Ovary (tissue), 9 donors: ENCODE measurements around the gene CRADD. TPM values are rescaled to one million over a fixed set of nuclear protein-coding genes. Genes with fewer than 3 reads are reported as not detected.

Experiments used
- DNase-seq, 5 donors: peaks; one replicate each; pipeline ENCODE4 v3.0.0-alpha.2; 2019 to 2020
- H3K27ac ChIP-seq, 2 donors: fragments of 200-600 bp; one replicate each; pipeline versions ENCODE4 v1.5.1 to v1.8.0; 2019 to 2022
- H3K27me3 ChIP-seq: fragments of 200-600 bp; one replicate; pipeline ENCODE4 v1.8.0; 2022
- H3K36me3 ChIP-seq: fragments of 200-600 bp; sonication (generic); one replicate; pipeline ENCODE4 v1.5.1; 2019
- H3K4me1 ChIP-seq: one replicate; pipeline ENCODE4 v1.8.1; 2013; ENCODE audit warnings: mild to moderate bottlenecking, moderate library complexity; ENCODE audit not compliant: insufficient read depth
- H3K4me3 ChIP-seq: fragments of 200-600 bp; sonication (generic); one replicate; pipeline ENCODE4 v1.5.1; 2017
- H3K9me3 ChIP-seq, 2 donors: fragments of 200-600 bp in 1 of 2; sonication (generic) in 1 of 2; one replicate each; pipeline versions ENCODE4 v1.5.1 to v1.8.1; 2013 to 2019; ENCODE audit warnings: mild to moderate bottlenecking in 1 of 2, moderate library complexity in 1 of 2
- CTCF ChIP-seq, 3 donors: fragments of 450-650 bp in 2 of 3; fragments of 200-600 bp in 1 of 3; IDR thresholded peaks; one replicate each; pipeline versions ENCODE4 v1.5.1 to v1.8.0; 2016 to 2022; ENCODE audit warnings: antibody characterized with exemption in 3 of 3, mild to moderate bottlenecking in 1 of 3
- EP300 ChIP-seq: sonication (generic); formaldehyde crosslinking; IDR thresholded peaks from one replicate; pipeline ENCODE4 v1.6.1; 2017; ENCODE audit warnings: antibody characterized with exemption
- POLR2A ChIP-seq: fragments of 450-650 bp; IDR thresholded peaks from one replicate; pipeline ENCODE4 v1.6.1; 2017; ENCODE audit warnings: antibody characterized with exemption, mild to moderate bottlenecking, moderate library complexity
- WGBS, 3 donors: extraction: QIAGEN DNeasy Blood & Tissue Kit in 1 of 3; methylation state at CpG; one replicate each; pipeline versions ENCODE4 v1.1.5 to v1.1.7; 2013 to 2017; 5-methylcytosine and 5-hydroxymethylcytosine counted together
- intact Hi-C, 4 donors: fragments of 100-400 bp; cut with DNase I; formaldehyde crosslinking; loops; one replicate each; pipeline versions ENCODE4 v1.11.0 to v1.15.1; 2022 to 2023
- polyA plus RNA-seq, 2 donors: library from polyadenylated mRNA; stranded (reverse); fragments of 200-250 nt in 1 of 2; fragments of 350-450 nt in 1 of 2; fragmentation: Illumina TruSeq in 1 of 2; extraction: RNeasy Lipid Tissue Mini Kit (QIAGEN cat#74804) in 1 of 2; gene quantifications; one replicate each; pipeline ENCODE4 v1.2.3, GENCODE V29; 2013 to 2014
- total RNA-seq, 7 donors: library from RNA; depleted of rRNA in 2 of 7; stranded (reverse); fragments of >200 nt in 2 of 7; fragmentation: NEBNext Ultra II Directional in 3 of 7; extraction: Animal tissue kit (Norgen Biotek cat#: 25700) in 3 of 7; gene quantifications; one replicate each; pipeline versions ENCODE4 v1.1.0 to v1.2.4, GENCODE V29; 2016 to 2023
- donor health status: DM: no; HTN: no; CAD: no; lungs with moderate emphysema.
- donor health status: DM: no; HTN: no; CAD: no.
- donor health status: Bipolar disorder and iron deficiency.
- donor health status: DM: yes; HTN: yes; CAD: no.
- donor health status: DM: no; HTN: no; CAD: no.
- donor health status: DM: yes; HTN: yes; CAD: no.

CRADD gene
- total and polyA plus RNA-seq, 9 donors: 11.4 to 67.8 (median 16.9) TPM

GRCh38 chr12:93682846-93683261 is 5.7 kb downstream of the CRADD start:
- WGBS, 3 donors: 11 to 27% (median 15%) methylated on average over 5 of the region's 5 CpGs
- peak overlapping the region in 1 of 2 donors; percentile 58 for H3K27ac ChIP-seq

DNA sequence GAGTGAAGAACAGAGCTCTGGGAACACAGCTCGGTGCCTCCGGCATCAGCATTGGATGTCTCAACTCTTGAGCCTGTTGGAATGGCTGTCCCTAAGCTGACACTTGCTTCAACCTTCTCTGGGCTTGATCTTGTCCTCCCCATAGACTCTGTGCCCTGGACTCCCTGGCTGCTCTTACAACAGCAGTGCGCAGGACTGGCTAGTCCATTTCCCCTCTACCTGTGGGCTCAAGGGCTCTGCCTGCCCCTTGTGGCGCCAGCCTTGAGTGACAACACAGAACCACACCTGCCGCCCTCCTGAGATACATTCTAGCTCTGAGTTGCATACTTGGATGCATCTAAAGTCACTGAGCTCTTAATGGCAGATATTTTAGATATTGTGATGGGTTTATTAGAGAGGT is 6.2 kb downstream of the CRADD start:
- no peak for DNase-seq
- Histone ChIP-seq H3K36me3 (no peaks in the 10 kb centered on the region), H3K27ac (peak overlapping the region in 1 of 2 donors; percentile 58), H3K4me3 (no peak overlapping the region), H3K27me3 (no peaks in the 10 kb centered on the region), H3K4me1 (peaks cover 14% of the 10 kb centered on the region), H3K9me3 (no peaks in the 10 kb centered on the region)
- intact Hi-C loops: loop anchor here in 3 of 4 donors (10.0 kb wide), 2 partner anchors 51 to 61 kb away; no protein-coding TSS in a partner anchor
- 73 to 79% (median 79%) methylated on average over 5 of the region's 5 CpGs for WGBS, 3 donors
- TF ChIP-seq CTCF (IDR thresholded peaks at IDR 0.05) (no peak), EP300 (no peak), POLR2A (no peak)

More at GRCh38 chr12:93682846-93683261, 5.7 kb downstream of the CRADD start:
- H3K4me1 ChIP-seq: peaks cover 15% of the 10 kb centered on the region
- TF ChIP-seq EP300 (no peak), POLR2A (no peak), CTCF (IDR thresholded peaks at IDR 0.05) (no peak)
- peak; percentile 33 to 67 (median 35) for DNase-seq
- no peaks in the 10 kb centered on the region for H3K27me3 ChIP-seq
- H3K4me3 ChIP-seq: no peak overlapping the region
- no peaks in the 10 kb centered on the region for H3K9me3 ChIP-seq
- no peaks in the 10 kb centered on the region for H3K36me3 ChIP-seq
- intact Hi-C loops: loop anchor here in 3 of 4 donors (10.0 kb wide), 2 partner anchors 52 to 62 kb away; no protein-coding TSS in a partner anchor

DNA sequence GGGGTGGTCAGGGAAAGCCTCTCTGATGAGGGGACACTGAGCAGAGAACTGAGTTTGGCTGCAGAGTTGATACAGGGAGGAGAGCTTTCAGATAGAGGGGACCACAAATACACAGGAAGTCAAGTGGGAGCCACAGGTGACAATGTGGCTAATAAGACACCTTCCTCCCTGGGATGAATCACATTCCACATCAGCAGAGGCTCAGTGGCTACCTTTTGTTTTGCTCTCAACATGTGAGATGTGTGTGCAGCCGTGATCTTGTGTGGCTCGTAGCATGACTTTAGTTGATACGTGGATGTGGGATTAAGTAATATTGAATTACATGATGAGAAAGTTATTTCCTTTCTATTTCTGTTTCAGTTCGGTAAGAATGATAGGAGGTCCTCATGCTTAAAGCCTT is 7.5 kb downstream of the CRADD start:
- no peak overlapping the region for H3K27ac ChIP-seq

DNA sequence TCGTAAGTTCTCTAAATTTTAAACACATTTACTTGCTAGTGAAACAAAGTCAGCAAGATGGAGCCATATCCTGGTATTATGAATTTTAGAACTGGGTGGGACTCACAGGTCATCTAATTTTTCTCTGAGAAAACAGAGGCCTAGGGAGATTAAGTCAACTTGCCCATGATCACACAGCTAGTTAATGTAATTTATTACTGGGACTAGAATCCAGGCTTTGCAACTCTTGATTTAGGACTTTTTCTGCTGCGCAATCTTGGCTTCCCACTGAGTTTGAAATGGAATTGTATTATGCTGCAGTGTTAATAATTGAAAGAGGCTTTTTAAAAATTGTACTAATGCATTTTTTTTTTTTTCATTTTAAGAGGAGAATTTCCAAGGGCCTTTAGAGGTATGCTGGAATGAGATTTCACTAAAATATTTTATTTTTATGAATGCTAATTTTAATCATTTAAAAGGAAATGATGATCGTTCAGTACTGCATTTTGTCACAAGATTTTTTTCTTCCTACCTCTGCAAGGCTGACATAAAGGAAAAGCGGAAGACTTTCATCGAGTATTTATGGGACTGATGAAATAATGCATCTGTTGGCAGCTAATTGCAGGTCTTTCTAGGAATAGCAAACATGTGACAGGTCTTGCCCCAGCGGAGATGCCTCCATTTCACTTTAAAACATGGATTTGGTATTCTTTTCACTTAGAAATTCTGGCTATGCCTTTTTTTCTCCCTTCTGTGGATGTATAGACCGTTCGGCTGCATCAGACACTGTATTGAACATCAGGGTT is 9.6 kb downstream of the CRADD start:
- Histone ChIP-seq H3K4me3 (no peak overlapping the region), H3K9me3 (no peaks in the 10 kb centered on the region), H3K36me3 (no peaks in the 10 kb centered on the region), H3K27ac (no peak overlapping the region), H3K27me3 (no peaks in the 10 kb centered on the region), H3K4me1 (peaks cover 9% of the 10 kb centered on the region)
- WGBS, 3 donors: 66 to 89% (median 82%) methylated on average over 8 of the region's 8 CpGs
- intact Hi-C loops: loop anchor here in 3 of 4 donors (5.0 to 10.0 kb wide), 3 partner anchors 48 to 114 kb away; partner anchors contain the start of gene SOCS2 (in 1 of the 3)
- DNase-seq: no peak
- no peak for TF ChIP-seq CTCF (IDR thresholded peaks at IDR 0.05)
- TF ChIP-seq EP300: no peak
- no peak for TF ChIP-seq POLR2A

More for the DNA sequence above, 7.5 kb downstream of the CRADD start:
- H3K9me3 ChIP-seq: no peaks in the 10 kb centered on the region
- H3K36me3 ChIP-seq: no peaks in the 10 kb centered on the region
- intact Hi-C loops: loop anchor here in 3 of 4 donors (5.0 to 10.0 kb wide), 3 partner anchors 50 to 112 kb away; partner anchors contain the start of gene SOCS2 (in 1 of the 3)
- 79 to 89% (median 83%) methylated on average over 4 of the region's 4 CpGs for WGBS, 3 donors
- H3K27me3 ChIP-seq: no peaks in the 10 kb centered on the region
- DNase-seq: no peak
- TF ChIP-seq EP300: no peak
- no peak for TF ChIP-seq CTCF (IDR thresholded peaks at IDR 0.05)
- TF ChIP-seq POLR2A: no peak
- no peak overlapping the region for H3K4me3 ChIP-seq
- H3K4me1 ChIP-seq: peaks cover 9% of the 10 kb centered on the region
